ENCODE results near the gene MPHOSPH9. TPM values are rescaled to one million over a fixed set of nuclear protein-coding genes. Genes with fewer than 3 reads are reported as not detected.

Gene MPHOSPH9
- total RNA-seq, 1 donor from 2014 or later = 27.2 TPM

DNA sequence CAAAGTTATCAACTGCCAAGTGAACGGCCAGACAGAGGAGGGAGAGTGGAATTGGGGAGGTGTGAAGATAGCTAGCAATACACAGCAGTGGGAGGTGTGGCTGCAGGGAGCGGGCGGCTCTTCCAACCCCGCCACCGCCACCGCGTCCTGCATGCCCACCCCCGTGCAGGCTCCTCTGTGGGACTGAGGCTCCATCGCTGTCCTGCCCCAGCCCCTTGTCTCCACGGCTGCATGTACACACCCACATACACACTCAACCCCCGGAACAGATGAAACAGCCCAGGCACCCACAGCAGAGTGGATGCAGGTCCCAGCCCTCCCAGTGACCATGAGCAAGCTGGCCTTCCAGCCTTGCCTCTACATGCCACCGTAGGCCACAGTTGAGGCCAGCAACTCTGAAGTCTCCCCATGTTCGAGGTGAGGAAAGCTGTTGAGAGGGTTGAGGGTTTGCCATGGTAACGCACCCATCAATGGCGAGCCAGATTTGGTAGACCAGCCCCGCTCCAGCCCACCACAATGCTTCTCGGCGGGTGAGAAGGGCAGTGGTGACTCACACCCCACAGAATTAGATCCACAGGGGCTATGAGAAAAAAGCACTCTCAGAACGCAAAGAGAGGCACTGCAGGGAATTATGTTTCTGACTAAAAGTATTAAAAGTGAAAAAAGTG is 121.3 kb downstream of the MPHOSPH9 start:
- H3K36me3 Mint-ChIP-seq (ENCODE audit: low read depth) = peaks cover 2% of the 10 kb centered on the region
- H3K27me3 Mint-ChIP-seq (ENCODE audit: low read depth) = no peaks in the 10 kb centered on the region
- peaks cover 65% of the 10 kb centered on the region for H3K4me1 Mint-ChIP-seq (ENCODE audit: low read depth)
- no peaks in the 10 kb centered on the region for H3K9me3 Mint-ChIP-seq (ENCODE audit: low read depth)
- DNase-seq (ENCODE audit: low spot score) = no peak
- H3K27ac Mint-ChIP-seq (ENCODE audit: unreplicated experiment) = peak overlapping the region; percentile 73
- no peak overlapping the region for H3K4me3 Mint-ChIP-seq (ENCODE audit: unreplicated experiment)
- TF ChIP-seq, protein P1, sequence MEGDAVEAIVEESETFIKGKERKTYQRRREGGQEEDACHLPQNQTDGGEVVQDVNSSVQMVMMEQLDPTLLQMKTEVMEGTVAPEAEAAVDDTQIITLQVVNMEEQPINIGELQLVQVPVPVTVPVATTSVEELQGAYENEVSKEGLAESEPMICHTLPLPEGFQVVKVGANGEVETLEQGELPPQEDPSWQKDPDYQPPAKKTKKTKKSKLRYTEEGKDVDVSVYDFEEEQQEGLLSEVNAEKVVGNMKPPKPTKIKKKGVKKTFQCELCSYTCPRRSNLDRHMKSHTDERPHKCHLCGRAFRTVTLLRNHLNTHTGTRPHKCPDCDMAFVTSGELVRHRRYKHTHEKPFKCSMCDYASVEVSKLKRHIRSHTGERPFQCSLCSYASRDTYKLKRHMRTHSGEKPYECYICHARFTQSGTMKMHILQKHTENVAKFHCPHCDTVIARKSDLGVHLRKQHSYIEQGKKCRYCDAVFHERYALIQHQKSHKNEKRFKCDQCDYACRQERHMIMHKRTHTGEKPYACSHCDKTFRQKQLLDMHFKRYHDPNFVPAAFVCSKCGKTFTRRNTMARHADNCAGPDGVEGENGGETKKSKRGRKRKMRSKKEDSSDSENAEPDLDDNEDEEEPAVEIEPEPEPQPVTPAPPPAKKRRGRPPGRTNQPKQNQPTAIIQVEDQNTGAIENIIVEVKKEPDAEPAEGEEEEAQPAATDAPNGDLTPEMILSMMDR (IDR thresholded peaks at IDR 0.05) = no peak

DNA sequence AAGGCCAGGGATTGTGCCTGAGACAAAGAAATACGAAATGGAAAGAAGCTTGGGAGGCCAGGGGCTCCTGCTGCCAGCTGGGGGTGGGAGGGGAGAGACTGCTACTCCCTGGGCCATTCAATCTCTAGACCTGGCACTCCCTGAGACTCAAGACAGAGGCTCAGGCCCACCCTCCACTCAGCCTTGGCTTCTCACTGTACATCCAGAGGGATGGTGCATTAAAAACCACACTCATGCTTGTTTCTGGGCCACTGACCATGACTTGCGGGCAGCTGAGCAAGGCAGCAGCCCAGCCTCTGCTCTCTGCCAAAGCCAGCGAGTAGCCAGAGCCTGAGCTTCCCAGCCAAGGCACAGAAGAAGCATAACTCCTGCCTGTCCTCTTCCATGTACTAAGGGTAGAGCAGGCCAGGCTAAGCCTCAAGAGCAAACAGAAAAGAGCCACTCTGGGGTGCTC is 123.6 kb downstream of the MPHOSPH9 start:
- DNase-seq (ENCODE audit: low spot score) = no peak

DNA sequence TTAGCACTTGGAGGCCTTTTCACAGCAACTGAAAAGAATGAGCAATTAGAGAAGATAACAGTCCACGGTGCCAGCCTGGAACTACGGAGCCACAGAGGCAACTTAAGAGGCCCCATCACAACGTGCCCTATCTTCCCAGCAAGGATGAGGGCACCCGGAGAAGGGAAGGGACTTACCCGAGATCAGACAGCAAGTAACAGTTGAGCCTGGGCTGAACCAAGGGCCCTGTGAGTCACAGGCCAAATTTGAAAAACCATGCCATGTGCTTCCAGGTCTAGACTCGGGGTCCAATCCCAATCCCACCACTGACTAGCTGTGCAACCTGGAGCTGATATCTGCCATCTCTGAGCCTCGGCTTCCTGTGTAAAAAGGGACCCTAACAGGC is 124.3 kb downstream of the MPHOSPH9 start:
- Mint-ChIP-seq H3K4me3 (ENCODE audit: unreplicated experiment) (no peak overlapping the region), H3K36me3 (ENCODE audit: low read depth) (peaks cover 2% of the 10 kb centered on the region), H3K27ac (ENCODE audit: unreplicated experiment) (no peak overlapping the region), H3K4me1 (ENCODE audit: low read depth) (peaks cover 40% of the 10 kb centered on the region), H3K27me3 (ENCODE audit: low read depth) (no peaks in the 10 kb centered on the region), H3K9me3 (ENCODE audit: low read depth) (no peaks in the 10 kb centered on the region)
- no peak for DNase-seq (ENCODE audit: low spot score)
- TF ChIP-seq, protein P1 (IDR thresholded peaks at IDR 0.05) = no peak

More for the DNA sequence above, 123.6 kb downstream of the MPHOSPH9 start:
- H3K36me3 Mint-ChIP-seq (ENCODE audit: low read depth) = peaks cover 2% of the 10 kb centered on the region
- no peaks in the 10 kb centered on the region for H3K9me3 Mint-ChIP-seq (ENCODE audit: low read depth)
- no peaks in the 10 kb centered on the region for H3K27me3 Mint-ChIP-seq (ENCODE audit: low read depth)
- TF ChIP-seq, protein P1 (IDR thresholded peaks at IDR 0.05) = no peak
- no peak overlapping the region for H3K4me3 Mint-ChIP-seq (ENCODE audit: unreplicated experiment)
- no peak overlapping the region for H3K27ac Mint-ChIP-seq (ENCODE audit: unreplicated experiment)
- peaks cover 44% of the 10 kb centered on the region for H3K4me1 Mint-ChIP-seq (ENCODE audit: low read depth)

DNA sequence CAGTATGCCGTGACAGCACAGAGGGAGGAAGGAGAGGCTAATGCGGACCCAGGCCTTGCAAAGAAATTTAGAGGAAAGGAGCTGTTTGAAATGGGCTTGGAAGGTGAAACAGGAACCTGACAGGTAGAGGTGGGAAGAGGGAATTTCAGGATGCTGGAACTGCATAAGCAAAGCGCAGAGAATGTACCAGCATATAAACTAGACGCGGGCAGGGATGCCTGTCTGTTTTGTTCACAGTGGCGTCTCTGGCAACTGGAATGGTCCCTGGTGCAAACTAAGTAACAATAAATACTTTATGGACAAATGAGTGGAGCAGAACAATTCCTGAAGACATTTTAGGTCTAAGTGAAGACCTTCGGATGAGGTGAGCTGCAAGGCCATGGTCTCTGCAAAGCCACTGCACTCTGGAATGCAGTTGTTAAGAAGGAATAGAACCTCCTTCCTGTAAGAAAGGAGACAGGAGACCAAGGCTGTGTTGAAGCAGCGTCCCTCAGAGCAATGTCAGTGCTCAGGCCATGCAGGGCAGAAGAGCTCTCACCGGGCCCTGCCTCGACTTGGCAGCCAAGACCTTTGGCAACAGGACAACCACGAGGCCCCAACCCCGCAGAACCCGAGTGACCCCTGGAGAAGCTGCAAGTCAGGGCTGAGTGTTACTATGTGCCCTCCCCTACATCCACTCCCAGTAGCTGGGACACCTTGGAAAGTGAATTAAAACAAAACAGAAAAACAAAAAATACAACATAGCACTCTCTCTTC is 124.8 kb downstream of the MPHOSPH9 start:
- H3K27ac Mint-ChIP-seq (ENCODE audit: unreplicated experiment) = no peak overlapping the region
- no peak overlapping the region for H3K4me3 Mint-ChIP-seq (ENCODE audit: unreplicated experiment)
- no peak for DNase-seq (ENCODE audit: low spot score)
- no peaks in the 10 kb centered on the region for H3K27me3 Mint-ChIP-seq (ENCODE audit: low read depth)
- H3K4me1 Mint-ChIP-seq (ENCODE audit: low read depth) = peaks cover 36% of the 10 kb centered on the region
- peaks cover 2% of the 10 kb centered on the region for H3K36me3 Mint-ChIP-seq (ENCODE audit: low read depth)
- H3K9me3 Mint-ChIP-seq (ENCODE audit: low read depth) = no peaks in the 10 kb centered on the region
- TF ChIP-seq, protein P1 (IDR thresholded peaks at IDR 0.05) = no peak

DNA sequence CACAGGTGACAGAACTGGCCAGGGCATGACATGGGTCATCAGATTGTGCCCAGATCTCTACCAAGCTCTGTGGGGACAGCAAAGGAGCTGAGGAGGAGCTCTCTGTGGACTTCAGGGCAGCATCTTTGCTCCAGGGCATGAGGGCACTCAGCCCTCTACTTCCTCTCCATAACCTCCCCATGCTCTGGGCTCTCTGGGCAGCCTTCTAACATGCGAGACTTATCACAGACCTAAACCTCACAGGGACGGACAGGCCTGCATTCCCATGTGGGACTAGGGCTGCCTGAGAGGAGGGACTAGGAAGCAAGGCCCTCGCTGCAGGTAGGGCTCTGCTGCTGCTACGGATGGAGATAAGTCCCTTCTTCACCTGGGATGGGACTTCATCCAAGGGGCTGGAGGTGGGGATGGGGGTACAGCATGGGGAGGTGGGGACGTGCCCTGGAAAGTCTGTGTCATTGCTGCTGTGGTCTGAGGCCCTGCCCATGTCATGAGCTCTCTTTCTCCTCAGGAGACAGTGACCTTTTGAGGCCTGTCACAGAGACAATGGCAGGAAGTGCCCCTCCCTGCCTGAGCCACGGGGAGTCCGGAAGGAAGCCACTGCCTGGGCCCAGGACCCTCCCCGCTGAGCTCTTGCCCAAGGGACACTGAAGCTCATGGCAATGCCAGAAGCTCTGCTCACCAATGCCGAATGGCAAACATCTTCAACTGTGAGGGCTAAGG is 126.1 kb downstream of the MPHOSPH9 start:
- Mint-ChIP-seq H3K27ac (ENCODE audit: unreplicated experiment) (no peak overlapping the region), H3K4me1 (ENCODE audit: low read depth) (peaks cover 23% of the 10 kb centered on the region), H3K9me3 (ENCODE audit: low read depth) (no peaks in the 10 kb centered on the region), H3K27me3 (ENCODE audit: low read depth) (no peaks in the 10 kb centered on the region), H3K36me3 (ENCODE audit: low read depth) (peaks cover 4% of the 10 kb centered on the region), H3K4me3 (ENCODE audit: unreplicated experiment) (no peak overlapping the region)
- no peak for DNase-seq (ENCODE audit: low spot score)
- TF ChIP-seq, protein P1 (IDR thresholded peaks at IDR 0.05) = no peak
